Skeletal muscle cell (primary cell): ENCODE data around the gene OLFML2A.
"Not testable (repeated sequence)": the region's sequence is repeated elsewhere in the genome, so short reads cannot be mapped to it uniquely, and the experiment has no call there.

Source experiments
- DNase-seq: peaks from one replicate; pipeline ENCODE4 v3.0.0-alpha.2; 2010; ENCODE audit warnings: low read depth
- H3K4me3 ChIP-seq: 2 replicates; pipeline ENCODE4 v1.5.1; 2011; ENCODE audit warnings: low read depth, mild to moderate bottlenecking, control low read depth, low read length, moderate library complexity

Gene OLFML2A

DNA sequence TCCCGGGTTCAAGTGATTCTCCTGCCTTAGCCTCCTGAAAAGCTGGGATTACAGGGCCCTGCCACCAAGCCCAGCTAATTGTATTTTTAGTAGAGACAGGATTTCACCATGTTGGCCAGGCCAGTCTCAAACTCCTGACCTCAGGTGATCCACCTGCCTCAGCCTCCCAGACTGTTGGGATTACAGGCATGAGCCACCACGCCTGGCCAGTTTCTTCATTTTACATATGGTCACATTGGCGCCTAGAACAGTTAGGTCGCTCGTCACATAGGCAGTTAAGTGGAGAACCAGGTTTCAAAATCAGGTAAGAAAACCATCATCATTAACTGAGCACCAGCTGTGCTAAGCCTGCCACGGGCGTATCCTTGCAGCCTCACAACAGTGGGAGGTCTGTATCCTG, 36.1 kb downstream of the OLFML2A start:
- no peak overlapping the region for H3K4me3 ChIP-seq
- no peak for DNase-seq

DNA sequence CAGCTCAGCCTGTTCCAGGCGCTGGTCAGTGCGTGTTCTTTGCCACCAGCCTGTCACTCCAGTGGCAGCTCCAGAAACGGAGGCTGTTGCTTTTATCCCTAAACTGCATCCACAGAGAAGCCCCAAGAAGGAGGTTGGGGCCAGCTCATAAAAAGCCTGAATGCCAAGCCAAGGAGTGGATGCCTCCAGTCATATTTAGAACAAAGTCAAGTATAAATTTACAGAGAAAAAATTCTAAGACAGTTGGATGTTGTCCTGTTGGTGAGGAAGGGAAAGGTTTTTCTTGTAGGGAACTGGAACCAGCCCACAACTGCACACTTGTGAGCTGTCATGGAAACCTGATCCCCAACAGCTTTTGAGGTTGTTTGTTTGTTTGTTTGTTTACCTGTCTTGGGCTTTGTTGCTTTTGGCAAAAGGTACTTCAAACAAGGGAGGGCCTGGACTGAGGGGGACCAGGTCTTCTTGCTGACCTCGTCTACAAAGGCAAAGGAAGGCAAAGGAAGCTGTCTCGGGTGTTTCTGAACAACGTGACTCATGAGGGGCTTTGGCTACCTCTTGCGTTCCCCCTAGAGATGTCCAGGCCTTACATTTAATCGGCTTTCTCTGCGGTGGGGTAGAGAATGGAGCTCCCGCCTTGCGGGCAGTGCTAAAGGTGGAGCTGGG, 36.7 kb downstream of the OLFML2A start:
- no peak overlapping the region for H3K4me3 ChIP-seq
- no peak for DNase-seq

DNA sequence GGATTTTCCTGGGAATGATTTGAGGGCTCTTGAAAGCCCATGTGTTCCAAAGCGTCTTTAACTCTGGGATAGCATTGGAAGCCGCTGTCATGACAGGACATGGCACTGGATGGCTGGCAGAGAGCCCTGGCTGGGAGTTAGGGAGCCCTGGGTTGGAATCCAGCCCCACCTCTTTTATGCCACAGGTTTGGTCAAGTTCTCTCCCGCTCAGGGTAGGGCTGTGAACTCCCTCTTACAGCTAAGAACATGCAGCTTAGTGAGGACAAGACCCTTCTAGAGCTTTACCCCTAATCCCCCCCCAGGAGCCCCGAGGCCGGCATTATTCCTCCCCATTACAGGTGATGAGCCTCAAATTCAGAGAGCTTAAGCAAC, 37.2 kb downstream of the OLFML2A start:
- no peak overlapping the region for H3K4me3 ChIP-seq
- no peak for DNase-seq

DNA sequence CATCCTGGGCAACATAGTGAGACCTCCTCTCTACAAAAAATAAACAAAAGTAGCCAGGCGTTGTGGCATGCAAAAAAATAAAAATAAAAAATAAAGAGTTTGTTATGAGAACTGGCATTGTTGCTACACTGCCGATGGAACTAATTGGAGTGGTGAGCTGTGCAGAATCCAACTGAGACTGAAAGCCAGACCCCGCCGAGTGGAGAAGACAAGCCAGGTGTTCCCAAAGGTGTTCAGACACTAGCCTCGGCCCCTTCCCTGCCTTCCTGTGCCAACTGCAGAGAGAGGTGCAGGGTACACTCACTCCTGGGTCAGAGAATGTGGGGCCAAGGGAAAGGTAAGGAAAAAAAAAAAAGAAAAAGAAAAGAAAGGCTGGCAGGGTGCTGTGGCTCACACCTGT, 38.7 kb downstream of the OLFML2A start:
- no peak for DNase-seq
- H3K4me3 ChIP-seq, result no peak overlapping the region

DNA sequence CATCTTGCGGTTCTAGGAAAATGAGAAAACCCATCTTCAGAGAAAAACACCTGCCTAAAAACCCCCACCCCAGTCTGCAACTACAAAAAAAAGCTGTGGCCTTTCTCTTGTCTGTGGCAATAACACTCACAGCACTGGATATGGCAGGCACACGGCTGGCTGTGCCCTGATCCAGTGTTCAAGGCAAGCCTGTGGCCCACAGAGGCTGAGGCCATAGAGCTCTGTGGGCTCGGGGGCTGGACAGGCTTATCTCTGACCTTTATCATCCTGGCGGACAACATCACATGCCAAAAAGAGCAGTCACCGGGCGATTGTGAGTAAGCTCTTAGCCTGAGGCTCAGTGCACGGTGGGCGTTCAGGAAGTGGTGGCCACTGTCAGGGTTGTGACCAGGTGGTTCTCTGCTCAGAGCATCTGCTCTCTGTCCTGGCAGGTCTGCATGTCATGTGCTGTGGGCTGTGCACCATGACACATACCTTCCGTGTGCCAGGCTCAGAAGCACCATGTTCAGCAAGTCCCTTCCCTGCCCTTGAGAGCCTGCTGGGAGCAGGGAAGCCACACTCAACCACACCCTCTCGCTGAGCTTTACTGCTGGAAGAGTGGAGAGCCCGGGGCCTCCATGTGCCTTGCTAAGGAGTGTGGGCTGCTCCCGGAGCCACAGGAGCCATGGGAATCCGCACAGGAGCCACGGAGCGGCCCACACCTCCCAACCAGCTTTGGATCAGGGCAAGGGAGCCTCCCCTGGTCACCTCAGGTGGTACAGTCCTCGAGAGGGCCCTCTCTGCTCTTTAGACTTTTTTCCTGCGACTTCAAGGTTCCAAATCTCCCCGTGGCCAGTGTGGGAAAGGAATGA, 41.7 kb downstream of the OLFML2A start:
- H3K4me3 ChIP-seq, result no peak overlapping the region
- DNase-seq, result no peak

DNA sequence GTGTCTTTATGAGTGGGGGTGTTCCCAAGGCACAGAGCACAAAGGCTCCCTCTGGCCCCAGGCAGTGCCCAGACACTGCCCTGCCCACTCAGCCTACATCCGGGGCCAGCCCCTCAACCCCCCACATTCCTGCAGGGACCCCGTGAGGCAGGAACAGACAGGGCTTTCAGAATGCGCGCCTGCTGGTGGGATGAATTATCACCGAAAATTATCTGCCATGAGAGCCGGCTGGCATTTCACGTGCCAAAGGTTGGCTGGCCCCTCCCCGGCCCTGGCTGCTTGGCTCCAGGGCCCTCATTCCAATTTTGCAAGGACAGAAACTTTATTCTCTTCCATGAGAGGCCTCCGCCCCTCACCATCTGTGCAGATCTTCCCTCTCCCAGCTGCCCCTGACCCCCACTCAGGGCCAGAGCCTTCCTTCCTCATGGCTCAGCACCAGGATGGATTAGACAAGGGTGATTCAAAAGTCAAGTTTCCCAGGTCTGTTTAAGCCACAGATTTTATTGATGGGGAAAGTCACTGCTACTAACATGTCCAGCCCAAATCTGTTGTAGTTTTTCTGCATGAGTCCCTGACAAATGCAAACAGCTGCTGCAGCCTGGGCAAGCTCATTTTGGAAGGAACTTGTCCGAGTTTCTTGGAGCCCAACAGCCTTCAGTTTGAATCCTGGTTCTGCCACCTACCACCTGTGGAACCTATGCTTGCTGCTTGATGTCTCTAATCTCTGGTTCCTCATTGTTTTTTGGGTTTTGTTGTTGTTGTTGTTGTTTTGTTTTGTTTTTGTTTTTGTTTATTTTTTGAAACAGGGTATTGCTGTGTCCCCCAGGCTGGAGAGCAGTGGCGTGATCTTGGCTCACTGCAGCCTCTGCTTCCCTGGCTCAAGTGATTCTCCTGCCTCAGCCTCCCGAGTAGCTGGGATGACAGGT, 44.0 kb downstream of the OLFML2A start:
- no peak for DNase-seq
- H3K4me3 ChIP-seq, result no peak overlapping the region

DNA sequence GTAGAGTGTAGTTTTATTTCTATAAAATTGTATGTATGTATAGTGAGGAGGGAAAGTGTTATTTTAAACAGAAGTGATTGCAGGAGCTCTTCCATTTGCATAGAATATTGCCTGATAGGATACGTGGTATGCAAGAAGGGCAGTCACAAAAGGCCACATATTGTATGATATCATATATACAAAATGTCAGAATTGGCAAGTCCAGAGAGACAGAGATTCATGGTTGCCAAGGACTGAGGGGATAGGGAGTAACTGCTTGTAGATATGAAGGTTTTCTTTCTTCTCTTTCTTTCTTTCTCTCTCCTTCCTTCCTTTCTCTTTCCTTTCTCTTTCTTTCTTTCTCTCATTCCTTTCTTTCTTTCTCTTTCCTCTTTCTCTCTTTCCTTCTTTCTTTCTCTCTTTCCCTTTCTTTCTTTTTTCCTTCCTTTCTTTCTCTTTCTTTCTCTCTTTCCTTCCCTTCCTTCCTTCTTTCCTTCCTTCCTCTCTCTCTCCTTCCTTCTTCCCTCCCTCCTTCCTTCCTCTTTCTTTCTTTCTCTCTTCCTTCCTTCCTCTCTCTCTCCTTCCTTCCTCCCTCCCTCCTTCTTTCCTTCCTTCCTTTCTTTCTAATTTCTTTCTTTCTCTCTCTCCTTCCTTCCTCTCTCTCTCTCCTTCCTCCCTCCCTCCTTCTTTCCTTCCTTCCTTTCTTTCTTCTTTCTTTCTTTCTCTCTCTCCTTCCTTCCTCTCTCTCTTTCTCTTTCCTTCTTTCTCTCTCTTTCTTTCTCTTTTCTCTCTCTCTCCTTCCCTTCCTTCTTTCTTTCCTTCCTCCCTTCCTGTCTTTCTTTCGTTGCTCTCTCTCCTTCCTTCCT, 51.8 kb downstream of the OLFML2A start:
- H3K4me3 ChIP-seq, result no peak overlapping the region
- no peak for DNase-seq

DNA sequence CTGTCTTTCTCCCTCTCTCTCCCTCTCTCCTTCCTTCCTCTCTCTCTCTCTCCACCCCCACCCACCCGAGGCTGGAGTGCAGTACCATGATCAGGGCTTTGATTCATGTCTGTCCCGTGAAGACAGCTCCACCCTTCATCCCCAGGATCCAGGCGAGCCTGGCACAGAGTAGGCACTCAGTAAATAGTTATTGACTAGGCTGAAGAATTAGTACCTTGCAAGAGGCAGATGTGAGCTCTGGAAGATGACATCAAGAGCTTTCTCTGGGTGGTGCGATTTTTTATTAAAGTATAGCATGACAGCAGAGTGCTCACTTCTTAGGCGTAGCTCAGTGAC, 52.4 kb downstream of the OLFML2A start:
- H3K4me3 ChIP-seq, result no peak overlapping the region
- DNase-seq, result no peak

DNA sequence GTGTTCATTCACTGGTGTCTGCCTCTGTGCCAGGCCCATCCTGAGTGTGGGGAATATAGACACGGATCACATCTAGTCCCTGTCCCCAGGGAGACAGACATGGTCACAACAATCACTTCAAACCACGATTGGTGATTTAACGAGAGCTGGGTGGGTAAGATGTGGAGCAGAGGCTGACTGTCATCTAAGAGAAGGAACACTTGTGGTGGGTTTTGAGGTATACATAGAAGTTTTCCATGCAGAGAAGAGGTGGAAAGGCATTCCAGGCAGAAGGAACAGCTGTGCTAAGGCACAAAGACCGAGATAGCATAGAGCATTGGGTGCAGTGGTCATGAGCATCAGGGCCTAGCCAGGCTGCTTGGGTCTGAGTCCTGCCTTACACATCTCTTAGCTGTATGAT, 53.7 kb downstream of the OLFML2A start:
- DNase-seq, result no peak
- no peak overlapping the region for H3K4me3 ChIP-seq

DNA sequence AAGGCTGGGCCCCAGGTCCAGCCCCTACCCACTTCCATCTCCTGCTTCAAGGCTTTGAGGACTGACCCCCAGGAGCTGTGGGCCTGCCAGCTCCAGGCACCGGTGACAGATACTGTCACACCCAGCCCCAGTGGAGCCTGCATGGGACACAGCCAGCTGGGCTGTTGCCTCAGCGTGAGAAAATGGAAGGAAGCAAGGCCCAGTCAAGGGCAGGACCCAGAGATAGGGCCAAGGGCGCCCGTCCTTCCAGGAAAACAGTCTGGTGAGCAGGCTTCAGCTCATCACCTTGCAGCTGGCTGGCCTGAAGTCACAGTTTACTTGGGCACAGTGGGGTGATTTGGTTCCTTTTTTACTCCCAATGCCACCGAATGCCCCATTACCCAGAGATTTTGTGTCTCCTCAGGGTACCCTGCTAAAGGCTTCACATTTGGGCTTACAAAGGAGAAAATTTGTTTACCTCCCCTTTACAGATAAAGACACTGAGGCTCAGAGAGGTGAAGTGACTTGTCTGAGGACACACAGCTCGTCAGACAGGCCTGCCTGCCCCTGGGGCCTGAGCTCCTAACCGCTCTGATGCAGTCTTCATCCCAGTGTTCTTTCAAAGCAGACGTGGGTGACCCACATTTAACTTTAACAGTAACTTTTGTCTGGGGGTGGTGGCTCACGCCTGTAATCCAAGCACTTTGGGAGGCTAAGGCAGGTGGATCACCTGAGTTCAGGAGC, 54.9 kb downstream of the OLFML2A start:
- DNase-seq, result no peak

DNA sequence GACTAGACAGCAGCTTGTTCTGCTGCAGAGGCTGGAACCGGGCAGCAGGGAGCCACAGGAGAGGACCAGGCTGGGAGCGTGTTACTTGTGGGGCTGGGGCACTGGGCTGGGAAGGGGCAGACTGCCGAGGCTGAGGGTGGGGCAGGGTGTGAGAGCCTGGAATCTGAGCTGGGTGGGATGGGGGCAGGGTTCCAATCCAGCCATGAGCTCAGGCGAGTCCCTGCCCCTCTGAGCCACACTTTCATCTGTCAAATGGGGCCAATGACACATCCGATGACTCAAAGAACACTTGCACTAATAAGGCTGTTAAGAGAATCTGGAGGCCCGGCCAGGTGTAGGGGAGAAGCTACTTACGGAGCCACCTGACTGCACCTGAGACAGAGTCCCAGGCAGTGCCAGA, 57.7 kb downstream of the OLFML2A start:
- no peak overlapping the region for H3K4me3 ChIP-seq
- DNase-seq, result no peak

More for the DNA sequence above, 54.9 kb downstream of the OLFML2A start:
- no peak overlapping the region for H3K4me3 ChIP-seq

DNA sequence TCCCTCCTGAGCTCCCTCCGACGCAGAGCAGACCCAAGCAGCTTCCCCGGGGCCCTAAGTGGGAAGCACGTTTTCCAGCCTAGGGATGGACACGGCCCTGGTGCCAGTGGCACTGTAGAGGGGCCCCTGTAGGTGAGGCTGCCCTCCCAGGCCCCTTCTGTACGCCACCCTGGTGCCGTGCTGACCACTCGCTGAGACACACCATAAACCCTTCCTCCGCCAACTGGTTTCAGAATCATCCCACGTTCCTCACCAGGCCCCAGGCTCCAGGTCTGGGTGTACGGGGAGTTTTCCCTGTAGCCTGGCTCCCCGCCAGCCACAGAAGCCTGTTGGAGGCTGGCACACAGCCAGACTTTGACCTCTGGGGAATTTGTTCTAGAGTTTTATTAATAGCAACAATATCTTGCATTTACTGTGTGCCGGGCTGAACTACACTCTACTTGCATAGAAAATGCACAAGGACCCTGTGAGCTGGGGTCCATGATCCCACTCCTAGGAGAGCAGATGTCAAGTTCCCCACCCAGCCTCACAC, 58.2 kb downstream of the OLFML2A start:
- H3K4me3 ChIP-seq, result no peak overlapping the region
- peak; percentile 68 for DNase-seq

DNA sequence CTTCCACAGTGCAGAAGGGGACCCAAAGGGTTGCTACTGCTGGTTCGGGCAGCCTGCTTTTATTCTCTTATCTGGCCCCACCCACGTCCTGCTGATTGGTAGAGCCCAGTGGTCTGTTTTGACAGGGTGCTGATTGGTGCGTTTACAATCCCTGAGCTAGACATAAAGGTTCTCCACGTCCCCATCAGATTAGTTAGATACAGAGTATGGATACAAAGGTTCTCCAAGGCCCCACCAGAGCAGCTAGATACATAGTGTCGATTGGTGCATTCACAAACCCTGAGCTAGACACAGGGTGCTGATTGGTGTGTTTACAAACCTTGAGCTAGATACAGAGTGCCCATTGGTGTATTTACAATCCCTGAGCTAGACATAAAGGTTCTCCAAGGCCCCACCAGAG, 61.2 kb downstream of the OLFML2A start:
- DNase-seq, H3K4me3 ChIP-seq: not testable (repeated sequence)

DNA sequence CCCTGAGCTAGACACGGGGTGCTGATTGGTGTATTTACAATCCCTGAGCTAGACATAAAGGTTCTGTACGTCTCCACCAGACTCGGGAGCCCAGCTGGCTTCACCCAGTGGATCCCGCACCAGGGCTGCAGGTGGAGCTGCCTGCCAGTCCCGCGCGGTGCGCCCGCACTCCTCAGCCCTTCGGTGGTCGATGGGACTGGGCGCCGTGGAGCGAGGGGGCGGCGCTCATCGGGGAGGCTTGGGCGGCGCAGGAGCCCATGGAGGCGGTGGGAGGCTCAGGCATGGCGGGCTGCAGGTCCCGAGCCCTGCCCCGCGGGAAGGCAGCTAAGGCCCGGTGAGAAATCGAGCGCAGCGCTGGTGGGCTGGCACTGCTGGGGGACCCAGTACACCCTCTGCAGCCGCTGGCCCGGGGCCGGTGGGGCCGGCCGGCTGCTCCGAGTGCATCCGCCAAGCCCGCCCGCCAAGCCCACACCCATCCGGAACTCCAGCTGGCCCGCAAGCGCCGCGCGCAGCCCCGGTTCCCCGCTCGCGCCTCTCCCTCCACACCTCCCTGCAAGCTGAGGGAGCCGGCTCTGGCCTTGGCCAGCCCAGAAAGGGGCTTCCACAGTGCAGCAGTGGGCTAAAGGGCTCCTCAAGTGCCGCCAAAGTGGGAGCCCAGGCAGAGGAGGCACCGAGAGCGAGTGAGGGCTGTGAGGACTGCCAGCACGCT, 61.8 kb downstream of the OLFML2A start:
- DNase-seq, H3K4me3 ChIP-seq: not testable (repeated sequence)

DNA sequence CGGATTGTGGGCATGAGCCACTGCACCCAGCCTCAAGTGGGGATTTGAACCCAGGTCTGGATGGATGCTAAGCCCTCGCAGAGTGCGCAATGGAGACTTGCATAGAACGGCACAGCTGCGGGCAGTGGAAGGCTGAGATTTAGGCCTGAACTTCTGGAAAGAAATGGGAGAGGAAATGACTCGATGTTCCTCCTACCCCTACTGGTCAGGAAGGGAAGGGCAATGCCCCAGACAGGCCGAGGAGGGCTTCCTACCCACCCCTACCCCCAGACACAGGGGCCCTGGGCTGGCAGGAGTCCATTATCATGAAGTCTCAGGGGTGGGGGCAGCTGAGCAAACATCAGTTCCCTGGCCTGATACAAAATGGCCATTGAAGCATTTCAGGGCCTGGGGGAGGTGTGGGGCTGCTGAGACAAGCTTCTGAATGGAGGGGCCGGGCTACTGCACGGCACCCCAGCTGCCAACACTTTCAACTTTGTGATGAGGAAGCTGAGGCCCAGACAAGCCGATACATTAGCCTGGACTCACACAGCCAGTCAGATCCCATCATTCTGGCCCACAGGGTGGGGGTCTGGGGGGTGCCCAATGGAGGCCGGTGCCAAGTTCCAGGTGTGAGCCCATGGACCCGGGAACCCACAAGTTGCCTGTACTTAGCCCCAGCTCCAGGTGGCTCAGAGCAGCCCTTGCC, 62.8 kb downstream of the OLFML2A start:
- no peak overlapping the region for H3K4me3 ChIP-seq
- DNase-seq, result no peak

DNA sequence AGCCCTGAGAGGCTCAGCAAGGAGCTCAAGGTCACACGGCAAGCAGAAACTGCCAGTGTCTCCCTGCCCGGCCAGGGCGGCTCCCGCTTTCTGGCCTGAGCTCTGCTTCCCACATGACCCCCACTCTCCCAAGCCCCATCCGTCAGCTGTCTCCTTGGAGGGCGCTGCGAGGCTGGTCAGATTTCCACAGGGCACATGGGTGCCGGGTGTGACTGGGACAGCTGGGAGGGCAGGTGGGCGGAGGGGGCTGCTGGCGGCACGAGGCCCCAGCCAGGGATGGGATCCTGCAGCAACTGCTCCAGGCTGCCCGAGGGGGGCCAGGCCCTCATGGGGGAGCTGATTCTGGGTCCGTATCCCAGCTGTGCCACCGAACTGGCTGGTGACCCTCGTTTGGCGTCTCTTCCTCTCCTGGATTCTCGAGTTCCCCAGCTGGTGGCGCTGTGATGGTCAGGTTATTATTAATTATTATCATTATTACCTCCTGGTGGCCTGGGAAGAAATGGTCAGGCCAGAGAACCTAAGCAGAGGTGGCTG, 63.4 kb downstream of the OLFML2A start:
- no peak overlapping the region for H3K4me3 ChIP-seq
- peak; percentile 67 for DNase-seq
